GM12874 (cell line): ENCODE measurements around the gene EAF1.

ENCODE experiments used
- CTCF ChIP-seq: IDR thresholded peaks from 2 replicates; pipeline ENCODE4 v1.5.1; 2011; ENCODE audit warnings: low read depth, mild to moderate bottlenecking, control low read depth, low read length, moderate library complexity; ENCODE audit not compliant: insufficient read depth

EAF1 gene

GRCh38 chr3:15427182-15427880 lies at the start of gene EAF1, which contains the start of gene METTL6:
Gene EAF1 (plus strand): TSS chr3:15427598. CDS start chr3:15427780, 182 bp downstream.
Gene METTL6 (minus strand): TSS chr3:15427544. CDS start chr3:15426511, 1,033 bp downstream.
- peak; percentile 33; the same call in 1 of the 2 replicates for TF ChIP-seq CTCF

GRCh38 chr3:15377961-15378791 lies 49.2 kb upstream of the EAF1 start:
- TF ChIP-seq CTCF: peak; percentile 80

GRCh38 chr3:15380980-15381890 lies 46.2 kb upstream of the EAF1 start:
- no peak for TF ChIP-seq CTCF

- TF ChIP-seq CTCF: no peak
Observed at GRCh38 chr3:15382405-15382923, 44.9 kb upstream of the EAF1 start.

GRCh38 chr3:15384510-15385237 lies 42.7 kb upstream of the EAF1 start:
- no peak for TF ChIP-seq CTCF

- no peak for TF ChIP-seq CTCF
Observed at GRCh38 chr3:15385901-15386653, 41.3 kb upstream of the EAF1 start.
